Measurements from ENCODE around the gene PLCB2. TPM values are rescaled to one million over a fixed set of nuclear protein-coding genes. Genes with fewer than 3 reads are reported as not detected.

Gene PLCB2
- total RNA-seq, 1 experiment from 2014 or later, result 4.3 TPM

GRCh38 chr15:40250304-40250656, 57.5 kb downstream of the PLCB2 start:
- no peak overlapping the region for H3K27ac ChIP-seq (ENCODE audit: low read length)
- no peaks in the 10 kb centered on the region for H3K79me2 ChIP-seq (ENCODE audit: low read length)
- no peak overlapping the region for H3K4me3 ChIP-seq (ENCODE audit: low read length)
- no peaks in the 10 kb centered on the region for H3K36me3 ChIP-seq (ENCODE audit: insufficient read depth, low read length)
- no peaks in the 10 kb centered on the region for H3K9me2 ChIP-seq (replicated peaks; ENCODE audit: insufficient read depth, low read length)
- H3K9me3 ChIP-seq (ENCODE audit: low read length), result no peaks in the 10 kb centered on the region
- H3K4me1 ChIP-seq (ENCODE audit: low read length), result no peaks in the 10 kb centered on the region
- no peak overlapping the region for H3K4me2 ChIP-seq (ENCODE audit: low read depth, low read length, poor library complexity, severe bottlenecking)
- H3K27me3 ChIP-seq (ENCODE audit: low read length), result no peaks in the 10 kb centered on the region
- DNase-seq, result no peak
- no peak overlapping the region for H2AFZ ChIP-seq (ENCODE audit: low read length)
- no peaks in the 10 kb centered on the region for H4K20me1 ChIP-seq (ENCODE audit: insufficient read depth, low read depth, low read length)
- H3K9ac ChIP-seq (ENCODE audit: low read length), result no peak overlapping the region

GRCh38 chr15:40249477-40250303, 58.0 kb downstream of the PLCB2 start:
- H3K27me3 ChIP-seq (ENCODE audit: low read length), result no peaks in the 10 kb centered on the region
- no peak overlapping the region for H3K9ac ChIP-seq (ENCODE audit: low read length)
- no peak overlapping the region for H2AFZ ChIP-seq (ENCODE audit: low read length)
- no peak overlapping the region for H3K4me3 ChIP-seq (ENCODE audit: low read length)
- H3K36me3 ChIP-seq (ENCODE audit: insufficient read depth, low read length), result no peaks in the 10 kb centered on the region
- H3K79me2 ChIP-seq (ENCODE audit: low read length), result no peaks in the 10 kb centered on the region
- no peak overlapping the region for H3K4me2 ChIP-seq (ENCODE audit: low read depth, low read length, poor library complexity, severe bottlenecking)
- no peaks in the 10 kb centered on the region for H4K20me1 ChIP-seq (ENCODE audit: insufficient read depth, low read depth, low read length)
- DNase-seq, result no peak
- H3K27ac ChIP-seq (ENCODE audit: low read length), result no peak overlapping the region
- no peaks in the 10 kb centered on the region for H3K4me1 ChIP-seq (ENCODE audit: low read length)
- no peaks in the 10 kb centered on the region for H3K9me2 ChIP-seq (replicated peaks; ENCODE audit: insufficient read depth, low read length)
- H3K9me3 ChIP-seq (ENCODE audit: low read length), result no peaks in the 10 kb centered on the region

GRCh38 chr15:40248006-40248783, 59.5 kb downstream of the PLCB2 start:
- no peaks in the 10 kb centered on the region for H3K4me1 ChIP-seq (ENCODE audit: low read length)
- no peak overlapping the region for H2AFZ ChIP-seq (ENCODE audit: low read length)
- H3K4me2 ChIP-seq (ENCODE audit: low read depth, low read length, poor library complexity, severe bottlenecking), result no peak overlapping the region
- no peaks in the 10 kb centered on the region for H3K9me2 ChIP-seq (replicated peaks; ENCODE audit: insufficient read depth, low read length)
- no peaks in the 10 kb centered on the region for H3K79me2 ChIP-seq (ENCODE audit: low read length)
- no peak overlapping the region for H3K9ac ChIP-seq (ENCODE audit: low read length)
- no peaks in the 10 kb centered on the region for H3K9me3 ChIP-seq (ENCODE audit: low read length)
- H4K20me1 ChIP-seq (ENCODE audit: insufficient read depth, low read depth, low read length), result no peaks in the 10 kb centered on the region
- H3K27me3 ChIP-seq (ENCODE audit: low read length), result no peaks in the 10 kb centered on the region
- no peak overlapping the region for H3K4me3 ChIP-seq (ENCODE audit: low read length)
- H3K36me3 ChIP-seq (ENCODE audit: insufficient read depth, low read length), result no peaks in the 10 kb centered on the region
- no peak for DNase-seq
- H3K27ac ChIP-seq (ENCODE audit: low read length), result no peak overlapping the region

GRCh38 chr15:40247406-40247971, 60.2 kb downstream of the PLCB2 start:
- no peak overlapping the region for H3K4me2 ChIP-seq (ENCODE audit: low read depth, low read length, poor library complexity, severe bottlenecking)
- no peak overlapping the region for H3K27ac ChIP-seq (ENCODE audit: low read length)
- H3K4me3 ChIP-seq (ENCODE audit: low read length), result no peak overlapping the region
- H3K4me1 ChIP-seq (ENCODE audit: low read length), result no peaks in the 10 kb centered on the region
- no peaks in the 10 kb centered on the region for H3K9me3 ChIP-seq (ENCODE audit: low read length)
- no peaks in the 10 kb centered on the region for H3K9me2 ChIP-seq (replicated peaks; ENCODE audit: insufficient read depth, low read length)
- DNase-seq, result no peak
- H3K36me3 ChIP-seq (ENCODE audit: insufficient read depth, low read length), result no peaks in the 10 kb centered on the region
- H2AFZ ChIP-seq (ENCODE audit: low read length), result no peak overlapping the region
- H3K27me3 ChIP-seq (ENCODE audit: low read length), result no peaks in the 10 kb centered on the region
- no peaks in the 10 kb centered on the region for H3K79me2 ChIP-seq (ENCODE audit: low read length)
- no peak overlapping the region for H3K9ac ChIP-seq (ENCODE audit: low read length)
- no peaks in the 10 kb centered on the region for H4K20me1 ChIP-seq (ENCODE audit: insufficient read depth, low read depth, low read length)

GRCh38 chr15:40246496-40247280, 61.0 kb downstream of the PLCB2 start:
- Histone ChIP-seq H3K4me1 (ENCODE audit: low read length) (no peaks in the 10 kb centered on the region), H2AFZ (ENCODE audit: low read length) (no peak overlapping the region), H3K27ac (ENCODE audit: low read length) (no peak overlapping the region), H3K9ac (ENCODE audit: low read length) (no peak overlapping the region), H3K27me3 (ENCODE audit: low read length) (no peaks in the 10 kb centered on the region), H3K9me2 (replicated peaks; ENCODE audit: insufficient read depth, low read length) (no peaks in the 10 kb centered on the region), H3K79me2 (ENCODE audit: low read length) (no peaks in the 10 kb centered on the region), H3K4me2 (ENCODE audit: low read depth, low read length, poor library complexity, severe bottlenecking) (no peak overlapping the region), H3K36me3 (ENCODE audit: insufficient read depth, low read length) (no peaks in the 10 kb centered on the region), H3K9me3 (ENCODE audit: low read length) (no peaks in the 10 kb centered on the region), H4K20me1 (ENCODE audit: insufficient read depth, low read depth, low read length) (no peaks in the 10 kb centered on the region), H3K4me3 (ENCODE audit: low read length) (no peak overlapping the region)
- no peak for DNase-seq

GRCh38 chr15:40245666-40246450, 61.9 kb downstream of the PLCB2 start:
- H3K27me3 ChIP-seq (ENCODE audit: low read length), result no peaks in the 10 kb centered on the region
- no peaks in the 10 kb centered on the region for H4K20me1 ChIP-seq (ENCODE audit: insufficient read depth, low read depth, low read length)
- H3K79me2 ChIP-seq (ENCODE audit: low read length), result no peaks in the 10 kb centered on the region
- H3K27ac ChIP-seq (ENCODE audit: low read length), result no peak overlapping the region
- no peak for DNase-seq
- no peak overlapping the region for H2AFZ ChIP-seq (ENCODE audit: low read length)
- no peak overlapping the region for H3K4me2 ChIP-seq (ENCODE audit: low read depth, low read length, poor library complexity, severe bottlenecking)
- no peak overlapping the region for H3K9ac ChIP-seq (ENCODE audit: low read length)
- H3K9me2 ChIP-seq (replicated peaks; ENCODE audit: insufficient read depth, low read length), result no peaks in the 10 kb centered on the region
- no peaks in the 10 kb centered on the region for H3K36me3 ChIP-seq (ENCODE audit: insufficient read depth, low read length)
- H3K4me3 ChIP-seq (ENCODE audit: low read length), result no peak overlapping the region
- no peaks in the 10 kb centered on the region for H3K4me1 ChIP-seq (ENCODE audit: low read length)
- no peaks in the 10 kb centered on the region for H3K9me3 ChIP-seq (ENCODE audit: low read length)

GRCh38 chr15:40244961-40245523, 62.7 kb downstream of the PLCB2 start:
- no peak overlapping the region for H3K4me2 ChIP-seq (ENCODE audit: low read depth, low read length, poor library complexity, severe bottlenecking)
- no peak overlapping the region for H2AFZ ChIP-seq (ENCODE audit: low read length)

More at GRCh38 chr15:40244961-40245523, 62.7 kb downstream of the PLCB2 start:
- Histone ChIP-seq H3K79me2 (ENCODE audit: low read length) (no peaks in the 10 kb centered on the region), H3K9ac (ENCODE audit: low read length) (no peak overlapping the region), H3K4me3 (ENCODE audit: low read length) (no peak overlapping the region), H4K20me1 (ENCODE audit: insufficient read depth, low read depth, low read length) (no peaks in the 10 kb centered on the region), H3K36me3 (ENCODE audit: insufficient read depth, low read length) (no peaks in the 10 kb centered on the region), H3K27me3 (ENCODE audit: low read length) (no peaks in the 10 kb centered on the region), H3K4me1 (ENCODE audit: low read length) (no peaks in the 10 kb centered on the region; the same call in 1 of the 2 replicates), H3K9me3 (ENCODE audit: low read length) (no peaks in the 10 kb centered on the region), H3K9me2 (replicated peaks; ENCODE audit: insufficient read depth, low read length) (no peaks in the 10 kb centered on the region), H3K27ac (ENCODE audit: low read length) (no peak overlapping the region)
- no peak for DNase-seq

All from Karpas-422 (cell line).